Endothelial cell of umbilical vein (primary cell): ENCODE data around the gene KIAA0825. TPM values are rescaled to one million over a fixed set of nuclear protein-coding genes. Genes with fewer than 3 reads are reported as not detected.

Experiments
- BruUV-seq: library from RNA; stranded (reverse); fragments of 400-500 nt; replicated peaks from 2 replicates; lab custom pipeline; 2021; lab: Mats Ljungman, UMichigan
- CTCF ChIA-PET: fragments of 300-600, 350-600 bp; sonication (Branson Sonifier 250); formaldehyde crosslinking; loops from one replicate; lab custom pipeline; 2021; ENCODE audit warnings: antibody characterized with exemption, inconsistent platforms; lab: Charles Lee
- POLR2A ChIA-PET: fragments of 300-600, 350-600 bp; sonication (Branson Sonifier 250); formaldehyde crosslinking; loops from one replicate; lab custom pipeline; 2021; ENCODE audit warnings: antibody characterized with exemption, inconsistent platforms; lab: Charles Lee
- DNase-seq: peaks from one replicate; pipeline ENCODE4 v3.0.0-alpha.2; 2011; ENCODE audit warnings: low read depth, low spot score
- FAIRE-seq: peaks from 2 replicates; lab custom pipeline; 2011; peaks lifted over from hg19 to GRCh38; lab: Jason Lieb, UNC
- H2AFZ ChIP-seq: 2 replicates; pipeline ENCODE4 v1.6.0; 2012; ENCODE audit warnings: low read depth, low read length, control low read depth, inconsistent platforms
- H3K27ac ChIP-seq: 2 replicates; pipeline ENCODE4 v1.5.1; 2011; ENCODE audit warnings: low read depth, mild to moderate bottlenecking, control low read depth, low read length, moderate library complexity; ENCODE audit not compliant: insufficient read depth
- H3K27me3 ChIP-seq, 2 experiments: 2 replicates each; pipeline versions ENCODE4 v1.6.0 to v1.6.1; 2011; ENCODE audit warnings: low read length in 2 of 2, mixed read lengths in 1 of 2; ENCODE audit not compliant: control insufficient read depth in 2 of 2, insufficient read depth in 2 of 2
- H3K36me3 ChIP-seq, 2 experiments: 2 replicates in 1 of 2; 3 replicates in 1 of 2; pipeline ENCODE4 v1.5.1; 2011; ENCODE audit warnings: low read length in 2 of 2, mild to moderate bottlenecking in 1 of 2, moderate library complexity in 1 of 2; ENCODE audit not compliant: control insufficient read depth in 2 of 2, insufficient read depth in 2 of 2; ENCODE audit errors: extremely low read depth in 1 of 2
- H3K4me1 ChIP-seq: 3 replicates; pipeline ENCODE4 v1.5.1; 2011; ENCODE audit warnings: mild to moderate bottlenecking, low read length; ENCODE audit not compliant: control insufficient read depth, insufficient read depth; ENCODE audit errors: extremely low read depth
- H3K4me2 ChIP-seq: 2 replicates; pipeline ENCODE4 v1.6.1; 2011; ENCODE audit warnings: low read length, control low read depth, mixed read lengths; ENCODE audit not compliant: insufficient read depth
- H3K4me3 ChIP-seq, 3 experiments: fragments of 200-600 bp in 1 of 3; sonication (generic), shearing (Covaris generic) in 1 of 3; replicated peaks in 1 of 3; 2 replicates each; pipeline ENCODE4 v1.5.1; 2011 to 2016; ENCODE audit warnings: control low read depth in 3 of 3, low read length in 3 of 3, mild to moderate bottlenecking in 2 of 3, inconsistent platforms in 1 of 3, low read depth in 1 of 3, moderate library complexity in 1 of 3; ENCODE audit not compliant: insufficient read depth in 1 of 3
- H3K79me2 ChIP-seq: 2 replicates; pipeline ENCODE4 v1.6.0; 2012; ENCODE audit warnings: low read length, inconsistent platforms; ENCODE audit not compliant: control insufficient read depth, insufficient read depth
- H3K9ac ChIP-seq: replicated peaks from 2 replicates; pipeline ENCODE3; 2011; ENCODE audit warnings: low read length, control low read depth; ENCODE audit not compliant: insufficient read depth; ENCODE audit errors: extremely low read depth
- H3K9me1 ChIP-seq: replicated peaks from 3 replicates; pipeline ENCODE4 v1.6.0; 2011; ENCODE audit warnings: mild to moderate bottlenecking, low read length; ENCODE audit not compliant: control insufficient read depth, insufficient read depth; ENCODE audit errors: extremely low read depth
- H3K9me3 ChIP-seq: replicated peaks from 2 replicates; pipeline ENCODE4 v1.5.1; 2012; ENCODE audit warnings: low read length, inconsistent platforms; ENCODE audit not compliant: control insufficient read depth, insufficient read depth
- H4K20me1 ChIP-seq: replicated peaks from 2 replicates; pipeline ENCODE3; 2011; ENCODE audit warnings: mild to moderate bottlenecking, low read length; ENCODE audit not compliant: control insufficient read depth, insufficient read depth; ENCODE audit errors: extremely low read depth
- EZH2 ChIP-seq: IDR thresholded peaks from 2 replicates; pipeline ENCODE4 v1.6.1; 2012; ENCODE audit warnings: borderline replicate concordance, low read depth, mild to moderate bottlenecking, moderate library complexity, low read length, inconsistent platforms; ENCODE audit not compliant: severe bottlenecking
- FOS ChIP-seq: IDR thresholded peaks from 2 replicates; pipeline ENCODE4 v1.6.1; 2011; ENCODE audit warnings: mild to moderate bottlenecking, low read length, moderate library complexity, borderline replicate concordance; ENCODE audit not compliant: insufficient read depth
- GATA2 ChIP-seq: IDR thresholded peaks from 2 replicates; pipeline ENCODE4 v1.7.0; 2011; ENCODE audit warnings: low read depth, mild to moderate bottlenecking, moderate library complexity, mixed read lengths, low read length; ENCODE audit not compliant: insufficient read length, insufficient read depth
- JUN ChIP-seq: IDR thresholded peaks from 2 replicates; pipeline ENCODE4 v1.6.1; 2011; ENCODE audit warnings: borderline replicate concordance, low read depth; ENCODE audit not compliant: insufficient read length, insufficient read depth
- MAX ChIP-seq: IDR thresholded peaks from 2 replicates; pipeline ENCODE4 v1.6.1; 2011; ENCODE audit not compliant: insufficient read depth, insufficient read length
- MYC ChIP-seq: IDR thresholded peaks from one replicate; pipeline ENCODE4 v1.6.1; 2011; ENCODE audit warnings: mild to moderate bottlenecking, low read depth, low read length
- POLR2A ChIP-seq: IDR thresholded peaks from 2 replicates; pipeline ENCODE4 v1.6.1; 2012; ENCODE audit warnings: low read depth, mild to moderate bottlenecking, control low read depth, low read length
- POLR2AphosphoS5 ChIP-seq: IDR thresholded peaks from 2 replicates; pipeline ENCODE4 v1.6.1; 2012; ENCODE audit warnings: low read depth, mild to moderate bottlenecking, control low read depth, low read length, moderate library complexity; ENCODE audit not compliant: insufficient read depth
- dilution Hi-C: fragments of 300-500 bp; cut with MboI; formaldehyde crosslinking; loops from one replicate; pipeline ENCODE4 v1.15.0; 2019; ENCODE audit warnings: low sequenced_read_pairs; ENCODE audit not compliant: extremely low pct_ligation_motif_present
- intact Hi-C: fragments of 100-400 bp; cut with micrococcal nuclease; formaldehyde crosslinking; loops from one replicate; pipeline ENCODE4 v1.10.0; 2022
- polyA plus RNA-seq, 4 experiments: library from polyadenylated mRNA; depleted of rRNA in 3 of 4; stranded (reverse) in 3 of 4; unstranded in 1 of 4; fragments of >200 nt; gene quantifications; 2 replicates each; pipeline versions ENCODE4 v1.2.1 to v1.2.3, GENCODE V29; 2011 to 2012; ENCODE audit warnings: missing spikeins in 1 of 4
- total RNA-seq: library from RNA; stranded (reverse); gene quantifications from 2 replicates; pipeline ENCODE4 v1.2.3, GENCODE V29; 2021
- TF ChIP-seq, protein P1 (sequence below), 2 donors: IDR thresholded peaks; 1 replicate in 1 of 2; 2 replicates in 1 of 2; pipeline ENCODE4 v1.5.1; 2011; ENCODE audit warnings: low read length in 2 of 2, mild to moderate bottlenecking in 2 of 2, moderate library complexity in 2 of 2, control low read depth in 1 of 2, inconsistent platforms in 1 of 2, low read depth in 1 of 2; ENCODE audit not compliant: insufficient read depth in 1 of 2; ENCODE audit errors: extremely low read depth in 1 of 2

The KIAA0825 gene
- total and polyA plus RNA-seq, 2 donors (not counting 3 experiments of a cell fraction or from before 2014, with no cell fraction given), result 0.15 to 1.1 TPM

DNA sequence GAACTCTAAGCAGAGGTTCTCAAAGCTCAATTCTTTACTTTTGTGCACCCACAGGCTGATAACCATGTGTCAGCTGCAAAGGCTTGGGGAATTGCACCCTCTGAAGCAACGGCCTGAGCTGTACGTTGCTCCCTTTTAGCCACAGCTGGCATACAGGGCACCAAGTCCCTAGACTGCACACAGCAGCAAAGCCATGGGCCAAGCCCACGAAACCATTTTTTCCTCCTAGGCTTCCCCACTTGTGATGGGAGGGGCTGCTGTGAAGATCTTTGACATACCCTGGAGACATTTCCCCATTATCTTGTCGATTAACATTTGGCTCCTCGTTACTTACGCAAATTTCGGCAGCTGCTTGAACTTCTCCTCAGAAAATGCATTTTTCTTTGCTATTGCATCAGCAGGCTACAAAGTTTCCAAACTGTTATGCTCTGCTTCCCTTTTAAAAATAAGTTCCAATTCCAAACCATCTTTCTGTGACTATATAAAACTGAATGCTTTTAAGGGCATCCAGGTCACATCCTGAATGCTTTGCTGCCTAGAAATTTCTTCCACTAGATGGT, 23.0 kb downstream of the KIAA0825 start:
- DNase-seq (no peak), FAIRE-seq (no peak)
- no TSS peak for BruUV-seq
- Histone ChIP-seq H3K27me3 (no peaks in the 10 kb centered on the region), H3K4me2 (no peak overlapping the region), H3K9ac (no peak overlapping the region), H3K4me1 (no peaks in the 10 kb centered on the region), H3K4me3 (no peak overlapping the region), H3K79me2 (no peaks in the 10 kb centered on the region), H4K20me1 (no peaks in the 10 kb centered on the region), H3K27ac (no peak overlapping the region), H3K9me1 (no peaks in the 10 kb centered on the region), H3K36me3 (no peaks in the 10 kb centered on the region), H3K9me3 (no peaks in the 10 kb centered on the region), H2AFZ (no peak overlapping the region)
- dilution Hi-C loops (no loop called here), intact Hi-C loops (no loop called here)
- POLR2A ChIA-PET, result no interaction called here
- TF ChIP-seq, protein P1, sequence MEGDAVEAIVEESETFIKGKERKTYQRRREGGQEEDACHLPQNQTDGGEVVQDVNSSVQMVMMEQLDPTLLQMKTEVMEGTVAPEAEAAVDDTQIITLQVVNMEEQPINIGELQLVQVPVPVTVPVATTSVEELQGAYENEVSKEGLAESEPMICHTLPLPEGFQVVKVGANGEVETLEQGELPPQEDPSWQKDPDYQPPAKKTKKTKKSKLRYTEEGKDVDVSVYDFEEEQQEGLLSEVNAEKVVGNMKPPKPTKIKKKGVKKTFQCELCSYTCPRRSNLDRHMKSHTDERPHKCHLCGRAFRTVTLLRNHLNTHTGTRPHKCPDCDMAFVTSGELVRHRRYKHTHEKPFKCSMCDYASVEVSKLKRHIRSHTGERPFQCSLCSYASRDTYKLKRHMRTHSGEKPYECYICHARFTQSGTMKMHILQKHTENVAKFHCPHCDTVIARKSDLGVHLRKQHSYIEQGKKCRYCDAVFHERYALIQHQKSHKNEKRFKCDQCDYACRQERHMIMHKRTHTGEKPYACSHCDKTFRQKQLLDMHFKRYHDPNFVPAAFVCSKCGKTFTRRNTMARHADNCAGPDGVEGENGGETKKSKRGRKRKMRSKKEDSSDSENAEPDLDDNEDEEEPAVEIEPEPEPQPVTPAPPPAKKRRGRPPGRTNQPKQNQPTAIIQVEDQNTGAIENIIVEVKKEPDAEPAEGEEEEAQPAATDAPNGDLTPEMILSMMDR (IDR thresholded peaks at IDR 0.05; ENCODE audit: extremely low read depth in 1 of 2, insufficient read depth in 1 of 2, low read depth in 1 of 2, low read length in 2 of 2), result no peak
- TF ChIP-seq FOS (no peak), MAX (no peak), MYC (no peak), JUN (no peak), EZH2 (no peak), POLR2A (no peak), POLR2AphosphoS5 (no peak), GATA2 (no peak)
- CTCF ChIA-PET, result interaction anchor here (0.6 to 1.2 kb wide), 3 partner anchors 10 to 101 kb away, joined by 3 to 4 read pairs (median 3); no protein-coding TSS in a partner anchor
